Muscle layer of duodenum (tissue), 2 donors: ENCODE results near the gene NOTCH2.
"Not testable (repeated sequence)": the region's sequence is repeated elsewhere in the genome, so short reads cannot be mapped to it uniquely, and the experiment has no call there.

Source experiments
- H3K27ac ChIP-seq: one replicate; pipeline ENCODE4 v1.7.0; 2013; ENCODE audit warnings: mild to moderate bottlenecking, low read length
- H3K27me3 ChIP-seq: one replicate; pipeline ENCODE4 v1.7.0; 2013; ENCODE audit warnings: low read depth, mild to moderate bottlenecking, control low read depth, low read length
- H3K36me3 ChIP-seq, 2 donors: one replicate each; pipeline ENCODE4 v1.7.0; 2013; ENCODE audit warnings: low read length in 2 of 2, control low read depth in 1 of 2, mild to moderate bottlenecking in 1 of 2; ENCODE audit not compliant: insufficient read depth in 2 of 2, control insufficient read depth in 1 of 2
- H3K4me1 ChIP-seq, 2 donors: one replicate each; pipeline ENCODE4 v1.7.0; 2013; ENCODE audit warnings: low read length in 2 of 2, mild to moderate bottlenecking in 2 of 2, control low read depth in 1 of 2, moderate library complexity in 1 of 2; ENCODE audit not compliant: insufficient read depth in 2 of 2, control insufficient read depth in 1 of 2
- H3K4me3 ChIP-seq, 2 donors: one replicate each; pipeline ENCODE4 v1.7.0; 2013; ENCODE audit warnings: low read length in 2 of 2, low read depth in 1 of 2, mild to moderate bottlenecking in 1 of 2
- H3K9me3 ChIP-seq, 2 donors: one replicate each; pipeline ENCODE4 v1.7.0; 2013; ENCODE audit warnings: low read length in 2 of 2, control low read depth in 1 of 2, mild to moderate bottlenecking in 1 of 2; ENCODE audit not compliant: control insufficient read depth in 1 of 2
- donor health status: healthy.

The NOTCH2 gene

DNA sequence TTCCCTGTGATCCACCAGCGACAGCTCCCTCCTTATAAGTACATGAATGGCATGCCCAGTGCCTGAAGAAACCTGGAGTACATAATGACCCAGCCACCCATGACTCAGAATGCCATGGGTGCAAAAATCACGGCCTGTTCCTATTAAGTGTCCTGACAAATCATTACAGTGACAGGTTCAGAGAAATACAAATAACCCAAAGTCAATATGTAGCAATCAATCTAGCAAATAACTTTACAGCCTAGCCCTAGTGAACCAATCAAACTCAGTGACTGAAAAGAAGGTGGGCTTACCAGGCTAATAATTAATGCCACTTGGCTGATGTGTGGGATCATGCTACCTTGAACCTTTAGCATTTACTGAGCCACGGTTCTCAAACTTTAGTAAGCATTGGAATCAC lies 37.2 kb downstream of the NOTCH2 start:
- not testable (repeated sequence) for H3K27me3 ChIP-seq, H3K4me1 ChIP-seq, H3K4me3 ChIP-seq, H3K27ac ChIP-seq, H3K9me3 ChIP-seq, H3K36me3 ChIP-seq

DNA sequence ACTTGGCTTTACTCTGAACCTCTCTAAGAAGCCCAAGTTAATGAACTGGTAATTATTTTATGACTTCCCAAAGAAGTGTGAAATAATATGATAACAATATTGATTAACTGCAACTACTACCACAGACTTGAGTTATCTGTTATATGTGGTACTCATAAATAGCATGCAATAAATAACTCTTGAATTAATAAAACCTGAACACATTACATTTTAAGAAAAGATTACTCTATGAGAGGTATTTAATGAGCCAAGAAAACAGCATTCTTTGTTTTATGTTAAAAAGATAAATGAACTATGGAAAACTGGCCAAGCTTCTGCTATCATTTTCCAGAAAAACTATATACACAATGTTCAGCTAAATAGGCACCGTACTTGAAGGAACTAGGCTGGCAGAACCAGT lies 45.7 kb downstream of the NOTCH2 start:
- not testable (repeated sequence) for H3K4me1 ChIP-seq, H3K9me3 ChIP-seq, H3K4me3 ChIP-seq, H3K36me3 ChIP-seq, H3K27me3 ChIP-seq, H3K27ac ChIP-seq

DNA sequence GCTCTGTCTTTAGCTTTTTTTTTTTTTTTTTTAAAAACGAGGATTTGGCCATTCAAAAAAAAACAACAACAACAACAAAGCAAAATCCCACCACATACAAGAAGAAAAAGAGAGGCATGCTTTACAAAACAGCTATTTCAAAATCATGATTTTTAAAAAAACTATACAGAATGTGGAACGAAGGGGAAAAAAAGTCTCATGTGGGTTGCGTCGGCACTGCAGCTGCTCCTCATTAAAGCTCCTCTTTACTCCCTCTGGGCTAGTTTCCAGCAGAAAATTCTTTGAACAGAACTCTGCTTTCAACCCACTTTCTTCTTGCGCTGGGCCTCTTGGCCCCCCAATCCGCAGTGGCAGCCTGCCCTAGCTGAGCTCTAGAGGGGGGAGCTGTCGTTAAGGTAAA lies 54.5 kb downstream of the NOTCH2 start:
- H3K9me3 ChIP-seq, H3K36me3 ChIP-seq, H3K4me1 ChIP-seq, H3K4me3 ChIP-seq, H3K27ac ChIP-seq, H3K27me3 ChIP-seq: not testable (repeated sequence)

DNA sequence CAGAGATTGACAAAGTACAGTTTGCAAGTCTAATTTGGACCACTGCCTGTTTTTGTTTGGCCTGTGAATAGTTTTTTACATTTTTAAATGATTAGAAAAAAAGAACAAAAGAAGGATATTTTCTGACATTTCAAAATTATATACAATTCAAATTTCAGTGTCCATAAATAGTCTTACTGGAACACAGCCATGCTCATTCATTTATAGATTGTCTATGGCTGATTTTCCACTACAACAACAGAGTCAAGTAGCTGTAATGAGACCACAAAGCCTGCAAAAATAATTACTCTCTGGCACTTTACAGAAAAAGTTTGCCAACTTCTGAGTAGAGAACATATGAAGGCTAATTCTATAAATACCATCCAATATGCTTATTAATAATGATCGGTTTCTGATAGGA lies 61.1 kb downstream of the NOTCH2 start:
- not testable (repeated sequence) for H3K27ac ChIP-seq, H3K4me1 ChIP-seq, H3K36me3 ChIP-seq, H3K9me3 ChIP-seq, H3K27me3 ChIP-seq, H3K4me3 ChIP-seq

DNA sequence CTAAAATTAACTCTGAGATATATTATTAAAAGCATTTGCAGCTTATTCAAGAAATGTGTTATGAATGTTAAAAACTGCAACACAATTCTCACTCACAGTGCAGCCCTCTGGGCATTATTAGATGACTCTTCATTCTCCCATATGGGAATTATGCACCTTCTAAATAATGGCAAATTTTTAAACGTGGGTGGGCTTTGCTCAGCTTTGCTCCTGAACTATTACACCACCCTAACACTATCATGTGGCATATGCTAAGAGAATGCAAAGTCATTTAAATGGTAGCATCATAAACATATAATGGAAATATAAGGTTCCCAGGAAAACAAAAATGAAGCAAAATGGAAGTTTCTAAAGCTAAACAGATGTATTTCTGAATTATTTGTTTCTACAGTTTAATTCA lies 61.6 kb downstream of the NOTCH2 start:
- not testable (repeated sequence) for H3K36me3 ChIP-seq, H3K4me1 ChIP-seq, H3K9me3 ChIP-seq, H3K27ac ChIP-seq, H3K27me3 ChIP-seq, H3K4me3 ChIP-seq

DNA sequence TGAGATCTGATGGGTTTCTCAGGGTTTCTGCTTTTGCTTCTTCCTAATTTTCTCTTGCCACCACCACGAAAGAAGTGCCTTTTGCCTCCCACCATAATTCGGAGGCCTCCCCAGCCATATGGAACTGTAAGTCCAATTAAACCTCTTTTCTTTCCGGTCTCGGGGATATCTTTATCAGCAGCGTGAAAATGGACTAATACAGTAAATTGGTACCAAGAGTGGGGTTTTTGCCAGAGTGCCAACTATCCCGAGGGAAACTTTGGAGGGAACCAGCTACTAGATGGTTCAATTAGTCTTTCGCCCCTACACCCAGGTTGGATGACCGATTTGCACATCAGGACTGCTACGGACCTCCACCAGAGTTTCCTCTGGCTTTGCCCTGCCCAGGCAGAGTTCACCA lies 68.4 kb downstream of the NOTCH2 start:
- not testable (repeated sequence) for H3K4me3 ChIP-seq, H3K27ac ChIP-seq, H3K36me3 ChIP-seq, H3K4me1 ChIP-seq, H3K9me3 ChIP-seq, H3K27me3 ChIP-seq

DNA sequence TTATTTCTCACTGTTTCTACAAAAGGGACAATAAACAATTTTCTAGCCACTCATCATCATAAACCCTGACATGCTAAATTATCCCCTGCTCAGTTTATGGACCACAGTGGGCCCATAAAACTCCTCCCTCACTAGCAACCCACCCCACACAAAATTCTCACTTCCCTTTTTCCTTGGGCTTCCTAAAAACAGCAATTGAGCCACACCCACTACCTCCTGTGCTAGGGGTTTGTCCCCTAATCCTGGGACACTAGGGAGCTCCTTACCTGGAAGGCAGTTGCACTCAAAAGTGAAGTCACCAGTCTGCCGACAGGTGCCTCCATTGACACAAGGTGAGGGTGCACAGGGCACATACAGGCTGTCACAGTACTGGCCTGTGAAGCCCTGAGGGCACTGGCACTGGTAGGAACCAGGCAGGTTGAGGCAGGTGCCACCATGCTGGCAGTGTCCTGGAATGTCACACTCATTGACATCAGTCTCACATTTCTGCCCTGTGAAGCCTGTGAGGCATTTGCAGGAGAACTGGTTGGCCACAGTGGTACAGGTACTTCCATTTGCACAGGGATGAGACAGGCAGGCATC lies 72.6 kb downstream of the NOTCH2 start:
- not testable (repeated sequence) for H3K9me3 ChIP-seq, H3K27me3 ChIP-seq, H3K4me3 ChIP-seq, H3K36me3 ChIP-seq, H3K4me1 ChIP-seq, H3K27ac ChIP-seq

DNA sequence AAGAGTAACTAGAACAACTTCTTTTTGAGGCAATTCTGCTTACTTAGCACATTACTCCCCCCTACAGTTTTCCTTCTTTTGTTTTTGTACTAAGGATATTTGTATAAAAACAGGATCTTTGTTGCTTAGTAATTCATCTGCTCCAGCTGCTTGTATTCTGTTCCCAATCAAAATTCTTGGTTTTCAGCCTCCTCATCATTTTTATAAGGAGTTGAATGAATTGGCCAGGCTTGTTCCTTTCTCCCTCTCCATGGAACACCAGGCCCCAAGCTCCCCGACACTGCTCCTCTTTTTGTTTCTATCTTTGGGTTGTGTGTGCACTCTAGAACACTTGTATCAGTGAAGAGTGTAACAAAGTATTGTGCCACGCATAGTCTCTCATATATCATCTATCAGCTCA lies 73.5 kb downstream of the NOTCH2 start:
- not testable (repeated sequence) for H3K9me3 ChIP-seq, H3K27ac ChIP-seq, H3K36me3 ChIP-seq, H3K4me1 ChIP-seq, H3K4me3 ChIP-seq, H3K27me3 ChIP-seq

DNA sequence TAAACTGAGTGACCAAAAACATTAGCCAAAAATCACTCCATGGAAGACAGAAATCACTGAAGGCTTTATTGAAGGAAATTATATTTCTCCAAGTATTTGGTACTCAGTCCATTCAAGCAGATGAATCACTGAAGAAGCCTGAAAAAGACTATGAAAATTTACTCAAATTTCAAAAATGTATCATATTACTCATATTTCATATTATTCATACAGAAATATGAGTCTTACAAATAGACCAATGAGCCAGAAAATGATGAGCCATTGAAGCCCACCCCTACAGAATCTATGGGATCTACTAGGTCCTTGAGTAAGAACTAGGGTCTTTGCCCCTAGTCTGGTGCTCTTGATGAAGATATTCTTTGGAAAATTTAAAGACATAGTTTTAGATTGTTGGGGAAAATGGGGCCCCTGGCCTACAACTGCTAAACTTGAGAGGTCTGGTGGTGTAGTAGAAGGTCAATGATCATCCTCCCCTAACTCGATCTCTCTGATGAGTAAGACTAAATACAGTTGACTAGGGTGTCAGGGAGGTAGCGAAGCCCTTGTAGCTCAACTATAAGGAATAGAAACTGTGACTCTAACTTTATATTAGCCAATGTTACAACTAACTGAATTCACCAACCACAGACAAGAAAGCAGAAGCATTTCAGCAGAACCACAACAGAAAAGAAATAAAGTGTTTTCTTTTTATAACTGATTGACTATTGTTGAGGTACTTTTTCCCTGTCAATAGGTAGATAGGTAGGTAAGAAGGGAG lies 81.0 kb downstream of the NOTCH2 start:
- Histone ChIP-seq H3K4me3 (no peak overlapping the region), H3K36me3 (peaks cover 5 to 7% of the 10 kb centered on the region in 2 donors), H3K27ac (peak overlapping the region; percentile 37), H3K27me3 (no peaks in the 10 kb centered on the region), H3K9me3 (no peaks in the 10 kb centered on the region), H3K4me1 (no peaks in the 10 kb centered on the region)

DNA sequence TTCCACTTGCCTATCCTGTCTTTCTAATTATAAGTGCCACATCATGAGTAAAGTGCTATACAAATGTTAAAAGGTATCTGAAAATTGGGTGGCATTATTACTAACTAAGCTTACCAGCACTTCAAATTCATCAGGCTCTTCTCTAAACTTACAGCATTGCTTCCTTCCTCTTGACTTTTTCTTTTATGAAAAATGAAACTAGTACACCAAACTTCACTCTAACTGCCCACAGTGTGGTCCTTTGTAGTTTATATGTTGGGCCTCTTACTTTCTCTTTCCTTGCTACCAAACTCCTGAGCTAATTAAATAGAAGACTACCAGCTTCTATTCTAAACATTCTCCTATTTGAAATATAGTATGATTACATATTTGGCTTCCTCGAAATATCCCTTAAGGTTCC lies 81.8 kb downstream of the NOTCH2 start:
- Histone ChIP-seq H3K27me3 (no peaks in the 10 kb centered on the region), H3K4me3 (no peak overlapping the region), H3K27ac (peak overlapping the region; percentile 37), H3K4me1 (no peaks in the 10 kb centered on the region), H3K36me3 (peaks cover 5 to 7% of the 10 kb centered on the region in 2 donors), H3K9me3 (no peaks in the 10 kb centered on the region)

DNA sequence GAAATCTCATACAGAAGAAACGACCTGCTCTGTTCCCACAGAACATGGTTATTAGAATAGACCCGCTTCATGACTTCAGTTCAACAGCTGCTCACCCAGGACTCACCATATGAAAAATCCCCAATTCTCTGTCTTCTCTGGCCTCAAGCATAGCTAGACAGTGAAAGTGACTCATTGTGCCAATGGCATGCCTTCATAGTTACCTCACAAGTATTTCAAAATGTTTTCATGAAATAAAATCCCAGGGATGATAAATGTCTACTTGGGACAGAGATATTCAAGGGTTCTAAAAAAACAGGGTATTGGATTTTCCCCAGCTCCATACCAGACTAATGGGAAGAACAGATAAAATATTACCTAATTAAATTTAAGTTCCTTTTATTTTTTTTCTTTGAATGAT lies 82.3 kb downstream of the NOTCH2 start:
- no peak overlapping the region for H3K4me3 ChIP-seq
- H3K9me3 ChIP-seq, result no peaks in the 10 kb centered on the region
- peak overlapping the region; percentile 37 for H3K27ac ChIP-seq
- H3K36me3 ChIP-seq, result peaks cover 5 to 7% of the 10 kb centered on the region in 2 donors
- H3K27me3 ChIP-seq, result no peaks in the 10 kb centered on the region
- peaks cover 0 to 5% of the 10 kb centered on the region in 2 donors for H3K4me1 ChIP-seq

DNA sequence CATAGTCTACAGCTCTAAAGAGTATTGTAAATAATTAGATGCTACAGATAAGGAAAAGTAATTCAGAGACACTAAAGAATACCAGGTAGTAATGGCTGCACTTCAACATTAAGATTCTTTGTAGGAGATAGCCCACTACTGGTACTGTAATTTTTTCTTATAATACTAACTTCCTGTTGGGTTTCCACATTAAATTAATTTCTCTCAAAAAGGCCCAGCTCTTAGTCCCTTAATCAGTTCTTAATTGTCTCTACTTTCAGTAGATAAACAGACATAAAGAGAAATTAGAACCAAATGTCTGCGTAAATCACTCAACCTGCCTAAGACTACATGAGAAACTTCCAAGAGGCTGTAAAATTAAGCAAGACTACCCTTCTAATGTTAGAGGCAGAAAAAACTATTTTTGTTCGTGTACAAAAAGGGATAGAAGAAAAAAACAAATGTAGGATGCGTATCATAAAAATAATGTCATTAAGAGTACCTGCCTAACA lies 83.4 kb downstream of the NOTCH2 start:
- Histone ChIP-seq H3K4me1 (peaks cover 0 to 14% of the 10 kb centered on the region in 2 donors), H3K27me3 (no peaks in the 10 kb centered on the region), H3K4me3 (no peak overlapping the region), H3K27ac (no peak overlapping the region), H3K36me3 (peaks cover 5 to 7% of the 10 kb centered on the region in 2 donors), H3K9me3 (no peaks in the 10 kb centered on the region)
